Tibial nerve (tissue), 4 donors: ENCODE data around the gene NOL12. TPM values are rescaled to one million over a fixed set of nuclear protein-coding genes. Genes with fewer than 3 reads are reported as not detected.

Source experiments
- DNase-seq, 2 donors: peaks; one replicate each; pipeline ENCODE4 v3.0.0-alpha.2; 2019; ENCODE audit warnings: low spot score in 2 of 2
- H3K27ac ChIP-seq, 4 donors: fragments of 200-600 bp; sonication (generic) in 3 of 4; one replicate each; pipeline ENCODE4 v1.5.1; 2017 to 2019; ENCODE audit warnings: mild to moderate bottlenecking in 1 of 4
- H3K27me3 ChIP-seq, 2 donors: fragments of 200-600 bp; sonication (generic) in 1 of 2; one replicate each; pipeline versions ENCODE4 v1.5.1 to v1.6.0; 2017 to 2019
- H3K36me3 ChIP-seq, 3 donors: fragments of 200-600 bp; sonication (generic); one replicate each; pipeline ENCODE4 v1.5.1; 2018 to 2019
- H3K4me1 ChIP-seq, 4 donors: fragments of 200-600 bp; sonication (generic) in 3 of 4; one replicate each; pipeline ENCODE4 v1.5.1; 2017 to 2019
- H3K4me3 ChIP-seq, 4 donors: fragments of 200-600 bp; sonication (generic) in 3 of 4; one replicate each; pipeline ENCODE4 v1.5.1; 2017 to 2019; ENCODE audit warnings: mild to moderate bottlenecking in 1 of 4, moderate library complexity in 1 of 4
- H3K9me3 ChIP-seq, 4 donors: fragments of 200-600 bp; sonication (generic) in 3 of 4; one replicate each; pipeline ENCODE4 v1.5.1; 2017 to 2019
- CTCF ChIP-seq, 5 experiments: fragments of 200-600 bp in 3 of 5; fragments of 450-650 bp in 2 of 5; sonication (generic) in 3 of 5; IDR thresholded peaks; one replicate each; pipeline ENCODE4 v1.5.1; 2016 to 2019; ENCODE audit warnings: antibody characterized with exemption in 5 of 5, mild to moderate bottlenecking in 3 of 5, moderate library complexity in 2 of 5
- EP300 ChIP-seq, 2 donors: sonication (generic); formaldehyde crosslinking; IDR thresholded peaks; one replicate each; pipeline ENCODE4 v1.6.1; 2017; ENCODE audit warnings: antibody characterized with exemption in 2 of 2, mild to moderate bottlenecking in 1 of 2
- POLR2A ChIP-seq, 2 donors: fragments of 450-650 bp; IDR thresholded peaks; one replicate each; pipeline ENCODE4 v1.6.1; 2017; ENCODE audit warnings: antibody characterized with exemption in 2 of 2, mild to moderate bottlenecking in 2 of 2, moderate library complexity in 2 of 2
- WGBS, 2 donors: methylation state at CpG; one replicate each; pipeline ENCODE4 v1.1.5; 2018; 5-methylcytosine and 5-hydroxymethylcytosine counted together
- total RNA-seq, 4 donors: library from RNA; depleted of rRNA; stranded (reverse); fragments of >200 nt; gene quantifications; one replicate each; pipeline ENCODE4 v1.1.0, GENCODE V29; 2016

Gene NOL12
- total RNA-seq, 4 donors from 2014 or later = 24.1 to 39.5 (median 31.2) TPM

GRCh38 chr22:37639771-37640590 lies 46.2 kb upstream of the NOL12 start:
- no peaks in the 10 kb centered on the region for H3K9me3 ChIP-seq
- H3K4me3 ChIP-seq = peak overlapping the region; percentile 33 to 71 (median 54)
- no peak for TF ChIP-seq EP300 (IDR thresholded peaks at IDR 0.05)
- TF ChIP-seq POLR2A (IDR thresholded peaks at IDR 0.05) = no peak
- TF ChIP-seq CTCF (IDR thresholded peaks at IDR 0.05) = no peak
- no peak for DNase-seq
- peak overlapping the region in 3 of 4 donors; percentile 51 to 87 (median 74) for H3K27ac ChIP-seq
- peaks cover 0 to 64% (median 46%) of the 10 kb centered on the region in 4 donors for H3K4me1 ChIP-seq
- 6 to 8% methylated on average over 20 to 22 of the region's 27 CpGs for WGBS, 2 donors
- peaks cover 0 to 1% (median 0%) of the 10 kb centered on the region in 3 donors for H3K36me3 ChIP-seq
- H3K27me3 ChIP-seq = no peaks in the 10 kb centered on the region

GRCh38 chr22:37640591-37641560 lies 45.3 kb upstream of the NOL12 start:
- peak overlapping the region; percentile 33 to 71 (median 54) for H3K4me3 ChIP-seq
- peak overlapping the region in 2 of 4 donors; percentile 50 to 87 for H3K27ac ChIP-seq
- H3K27me3 ChIP-seq = no peaks in the 10 kb centered on the region
- peaks cover 0 to 60% (median 42%) of the 10 kb centered on the region in 4 donors for H3K4me1 ChIP-seq
- TF ChIP-seq CTCF (IDR thresholded peaks at IDR 0.05) (no peak), EP300 (IDR thresholded peaks at IDR 0.05) (no peak), POLR2A (IDR thresholded peaks at IDR 0.05) (no peak)
- DNase-seq = no peak
- 65 to 69% methylated on average over 13 to 19 of the region's 24 CpGs for WGBS, 2 donors
- peaks cover 0 to 6% (median 0%) of the 10 kb centered on the region in 3 donors for H3K36me3 ChIP-seq
- no peaks in the 10 kb centered on the region for H3K9me3 ChIP-seq

- Histone ChIP-seq H3K4me1 (peaks cover 0 to 55% (median 41%) of the 10 kb centered on the region in 4 donors), H3K9me3 (no peaks in the 10 kb centered on the region), H3K4me3 (no peak overlapping the region), H3K27ac (peak overlapping the region in 1 of 4 donors; percentile 87), H3K27me3 (no peaks in the 10 kb centered on the region), H3K36me3 (peaks cover 0 to 6% (median 0%) of the 10 kb centered on the region in 3 donors)
- 92% methylated on average over 5 of the region's 5 CpGs for WGBS, 2 donors
- no peak for DNase-seq
- TF ChIP-seq CTCF (IDR thresholded peaks at IDR 0.05) (no peak), EP300 (IDR thresholded peaks at IDR 0.05) (no peak), POLR2A (IDR thresholded peaks at IDR 0.05) (no peak)
Measured at GRCh38 chr22:37641561-37641949, 44.6 kb upstream of the NOL12 start.

- TF ChIP-seq POLR2A (IDR thresholded peaks at IDR 0.05) = no peak
- TF ChIP-seq EP300 (IDR thresholded peaks at IDR 0.05) = no peak
- TF ChIP-seq CTCF (IDR thresholded peaks at IDR 0.05) = peak; percentile 85 to 96 (median 93)
- H3K27me3 ChIP-seq = no peaks in the 10 kb centered on the region
- peak; percentile 86 to 96 for DNase-seq
- no peaks in the 10 kb centered on the region for H3K9me3 ChIP-seq
- H3K4me1 ChIP-seq = peaks cover 0 to 46% (median 28%) of the 10 kb centered on the region in 4 donors
- H3K36me3 ChIP-seq = peaks cover 0 to 18% (median 0%) of the 10 kb centered on the region in 3 donors
- H3K4me3 ChIP-seq = no peak overlapping the region
- 37 to 42% methylated on average over 5 to 9 of the region's 9 CpGs for WGBS, 2 donors
- peak overlapping the region in 3 of 4 donors; percentile 18 to 87 (median 45) for H3K27ac ChIP-seq
Measured at GRCh38 chr22:37643225-37643847, 42.8 kb upstream of the NOL12 start.
